NCI-H2029 (cell line): ENCODE data around the gene XRN2.

Experiments used
- DNase-seq: peaks from one replicate; lab custom pipeline; 2025; lab: John Stamatoyannopoulos, UW

Gene XRN2

DNA sequence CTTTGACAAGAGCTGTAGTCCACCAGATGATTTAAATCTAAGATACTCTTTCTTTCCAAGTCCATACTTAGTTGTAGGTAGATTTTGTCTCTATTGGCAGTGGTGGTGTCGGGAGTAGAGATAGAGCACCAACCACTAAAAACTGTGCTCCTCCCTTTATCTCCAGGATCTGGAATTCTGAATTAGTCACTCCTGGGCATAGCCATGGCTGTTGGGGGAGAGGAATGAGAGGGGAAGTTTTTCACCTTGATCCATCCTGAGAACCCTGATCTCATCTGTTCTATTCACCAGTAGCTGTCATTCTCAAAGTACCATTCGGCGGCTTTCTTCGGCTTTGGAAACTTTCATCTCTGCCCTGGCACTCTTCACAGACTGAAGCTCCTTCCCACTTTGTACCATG lies 129.8 kb downstream of the XRN2 start:
- DNase-seq: no peak

DNA sequence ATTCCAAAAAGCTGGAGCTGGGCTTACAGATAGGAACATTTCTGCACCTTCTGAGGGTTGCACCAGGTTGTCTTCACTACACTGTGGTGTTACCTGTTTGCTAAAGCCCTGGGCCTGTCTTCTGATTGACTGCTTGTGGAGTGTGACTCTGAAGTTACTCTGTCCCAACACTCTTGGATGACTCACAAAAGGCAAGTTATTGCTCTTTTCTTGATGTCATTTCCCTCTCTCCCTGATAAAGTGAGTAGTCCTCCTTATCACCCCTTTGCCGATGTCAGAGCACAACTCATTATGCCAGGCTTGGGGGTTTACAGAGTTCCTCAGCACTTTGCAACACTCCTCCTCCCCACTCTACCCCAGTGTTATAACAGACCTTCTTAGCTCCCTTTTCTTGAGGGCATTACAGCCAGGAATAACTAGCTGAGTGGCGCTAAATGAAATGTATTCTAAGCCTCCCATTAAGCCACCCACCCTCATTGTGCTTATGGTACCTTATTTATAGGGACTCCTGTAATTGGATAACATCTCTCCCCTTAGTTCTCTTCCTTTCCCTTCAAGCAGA lies 130.3 kb downstream of the XRN2 start:
- DNase-seq: no peak

DNA sequence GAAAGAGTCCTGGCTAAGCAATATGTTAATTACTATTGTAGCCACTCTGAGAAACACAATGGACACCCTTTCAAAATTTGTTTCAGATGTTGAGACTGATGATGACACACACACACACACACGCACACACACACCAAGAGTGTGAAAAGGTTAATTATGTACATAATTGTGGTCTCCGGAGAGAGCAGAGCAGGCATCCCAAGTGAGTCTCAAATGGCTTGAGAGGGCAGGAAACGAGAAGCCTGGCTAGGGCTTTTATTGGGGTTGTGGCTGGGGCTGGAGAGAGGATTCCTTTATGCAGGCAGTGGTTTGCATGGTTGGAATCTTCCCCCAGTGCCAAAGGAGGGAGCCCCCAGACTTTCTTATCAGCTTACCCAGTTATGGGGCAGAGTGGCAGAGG lies 132.4 kb downstream of the XRN2 start:
- no peak for DNase-seq

DNA sequence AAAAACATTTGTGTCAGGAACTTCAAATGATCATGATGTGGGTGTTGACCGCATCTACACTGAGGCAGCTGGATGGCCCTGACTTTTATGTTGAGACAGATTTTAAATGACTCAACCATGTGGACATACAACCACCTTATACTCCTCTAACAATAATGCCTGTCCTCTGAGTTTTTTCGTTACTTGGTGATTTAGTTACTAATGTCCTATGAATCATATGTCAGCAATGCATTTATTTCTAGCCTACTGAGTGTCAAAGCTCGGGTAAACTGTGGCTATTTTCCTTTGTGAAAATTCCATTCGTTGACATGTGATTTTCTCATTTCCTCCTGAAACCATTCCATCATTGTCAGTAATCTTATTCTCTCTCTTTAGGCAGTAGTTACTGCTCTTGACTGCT lies 133.1 kb downstream of the XRN2 start:
- DNase-seq: no peak

DNA sequence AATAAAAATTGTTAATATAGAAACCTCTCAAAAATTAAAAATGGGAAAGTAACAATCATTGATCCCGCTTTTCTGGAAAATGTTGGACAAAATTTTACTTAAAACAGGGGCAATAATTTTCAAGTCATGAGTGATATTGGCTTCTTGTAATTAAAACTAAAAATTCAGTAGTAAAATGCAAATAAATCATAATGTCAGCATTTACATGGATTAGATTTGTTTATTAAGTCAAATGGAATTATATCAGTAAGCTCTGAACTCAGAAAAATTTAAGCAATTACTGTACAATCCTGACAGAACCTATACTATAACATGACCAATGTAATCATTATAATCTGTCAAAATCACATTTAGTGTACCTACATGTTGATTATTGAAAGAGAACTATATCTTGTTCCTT lies 134.1 kb downstream of the XRN2 start:
- no peak for DNase-seq

DNA sequence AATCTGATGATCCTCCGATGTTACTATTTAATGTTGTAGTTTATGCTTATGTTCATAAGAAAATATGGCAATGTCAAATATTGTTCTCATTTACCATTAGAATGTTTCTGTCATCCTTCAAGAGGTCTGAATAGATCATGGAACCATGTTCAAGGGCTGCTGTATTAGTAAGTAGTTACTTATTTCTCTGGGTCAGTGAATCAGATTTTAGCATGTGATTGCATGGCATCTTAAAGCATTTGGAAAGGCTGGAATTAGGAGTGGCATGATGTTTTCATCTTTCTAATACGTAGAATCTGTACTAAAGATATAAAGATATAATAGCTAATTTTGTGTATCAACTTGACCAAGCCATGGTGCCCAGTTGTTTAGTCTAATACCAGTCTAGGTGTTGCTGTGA lies 134.7 kb downstream of the XRN2 start:
- DNase-seq: no peak
